HG02840 (cell line): ENCODE measurements around the gene PSG2.
"Not testable (repeated sequence)": the region's sequence is repeated elsewhere in the genome, so short reads cannot be mapped to it uniquely, and the experiment has no call there.

Experiments
- ATAC-seq: cut with Tn5 transposase; IDR thresholded peaks from one replicate; pipeline ENCODE4 v1.9.1; 2021; ENCODE audit warnings: mild to moderate bottlenecking, moderate library complexity, moderate number of reproducible peaks; ENCODE audit not compliant: unreplicated experiment, low FRiP score

PSG2 gene

DNA sequence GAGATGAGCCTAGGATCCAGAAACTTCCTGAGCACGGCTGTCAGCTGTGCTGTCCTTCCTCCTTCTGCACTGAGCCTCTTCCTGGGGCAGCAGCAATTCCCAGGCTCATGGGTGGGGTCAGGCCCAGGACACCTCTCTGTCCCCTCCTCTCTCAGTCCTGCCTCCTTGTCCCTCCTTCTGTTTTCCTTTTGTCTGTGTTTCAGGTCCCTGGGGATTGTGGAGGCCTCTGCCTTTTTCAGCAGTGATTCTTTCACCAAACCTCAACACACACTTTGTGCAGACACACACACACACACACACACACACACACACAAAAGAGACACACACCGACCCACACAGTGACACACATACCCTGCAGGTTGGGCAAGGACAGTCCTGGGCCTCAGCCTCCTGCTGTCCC, at the start of gene PSG2:
PSG2 (minus strand) TSS at position 101 of the 400 bp plus-strand sequence. CDS start 132 bp downstream, outside the sequence.
- ATAC-seq = not testable (repeated sequence)

DNA sequence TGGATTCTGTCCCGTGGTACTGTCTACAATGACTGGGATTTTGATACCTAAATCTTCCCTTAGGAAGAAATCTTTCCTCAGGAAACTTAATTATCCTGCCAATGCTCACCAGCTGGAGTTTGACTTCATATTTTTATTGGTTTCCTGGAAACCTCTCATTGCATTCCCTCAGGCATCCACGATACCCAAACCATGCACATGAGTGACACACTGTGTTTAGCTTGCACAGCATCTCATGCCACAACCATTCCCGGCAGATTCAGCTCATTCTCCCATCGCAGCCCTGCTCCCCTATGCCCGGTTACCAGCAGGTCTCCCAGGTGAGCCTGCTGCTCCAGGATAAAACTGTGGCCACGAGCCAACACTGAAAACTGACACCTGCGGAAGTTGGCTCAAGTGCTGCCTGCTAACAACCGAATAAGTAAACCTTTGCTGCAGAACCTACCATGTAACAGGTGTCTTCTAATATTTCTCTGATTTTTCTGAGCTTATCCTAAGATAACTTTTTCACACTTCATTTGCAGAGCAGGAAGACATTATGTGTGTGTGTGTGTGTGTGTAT, 48.9 kb upstream of the PSG2 start:
- ATAC-seq = not testable (repeated sequence)

DNA sequence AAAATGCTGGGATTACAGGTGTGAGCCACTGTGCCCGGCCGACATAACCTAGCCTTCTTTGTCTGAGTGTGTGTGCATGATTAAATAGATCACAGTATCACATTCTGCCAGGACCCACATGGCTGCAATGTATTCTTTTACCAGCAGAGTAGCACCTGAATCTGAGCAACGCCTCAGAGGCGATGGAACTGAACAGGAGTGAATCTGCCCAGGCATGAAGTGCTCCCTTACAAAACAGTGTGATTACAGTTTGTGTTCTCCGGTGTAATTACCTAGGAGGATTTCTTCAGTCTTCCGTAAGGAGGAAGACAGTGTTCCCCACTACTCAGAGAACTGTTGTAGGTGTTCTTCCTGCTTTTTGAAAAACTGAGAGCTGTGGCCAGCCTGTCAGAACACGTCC, 46.7 kb upstream of the PSG2 start:
- not testable (repeated sequence) for ATAC-seq

DNA sequence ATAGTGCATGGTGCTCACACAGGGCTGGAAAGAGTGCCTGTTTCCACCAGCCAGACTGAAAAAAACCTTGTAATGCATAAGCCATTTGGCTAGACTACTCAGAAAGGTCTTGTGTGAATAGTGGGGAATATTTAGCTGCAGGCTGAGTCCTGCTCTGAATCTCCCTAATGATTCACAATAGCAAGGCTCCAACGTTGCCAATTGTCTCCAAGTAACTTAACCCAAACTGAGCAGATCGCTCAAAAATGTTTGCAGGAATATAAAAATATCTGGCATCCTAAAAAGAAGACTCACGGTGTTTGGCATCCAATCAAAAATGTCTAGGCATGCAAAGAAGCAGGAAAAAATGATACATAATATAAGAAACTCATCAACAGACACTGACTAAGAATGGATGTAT, 44.8 kb upstream of the PSG2 start:
- not testable (repeated sequence) for ATAC-seq

DNA sequence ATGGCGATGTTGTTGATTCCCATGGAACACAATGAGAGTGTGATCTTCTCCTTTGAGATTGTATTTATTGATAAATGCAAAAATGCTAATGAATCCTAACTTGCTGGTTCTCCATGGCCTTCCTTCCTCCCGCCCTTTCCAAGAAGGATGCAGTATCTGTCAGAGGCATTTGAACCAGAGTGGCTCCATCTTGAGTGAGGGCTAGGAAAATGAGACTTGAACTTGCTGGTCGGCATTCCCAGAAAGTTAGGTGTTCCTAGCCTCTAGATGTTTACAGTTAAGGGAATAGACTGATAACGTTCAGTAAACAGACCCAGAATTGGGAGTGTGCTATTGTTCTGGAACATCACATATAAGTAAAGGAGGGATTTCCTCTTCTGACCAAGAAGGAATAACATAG, 44.2 kb upstream of the PSG2 start:
- ATAC-seq = no peak

DNA sequence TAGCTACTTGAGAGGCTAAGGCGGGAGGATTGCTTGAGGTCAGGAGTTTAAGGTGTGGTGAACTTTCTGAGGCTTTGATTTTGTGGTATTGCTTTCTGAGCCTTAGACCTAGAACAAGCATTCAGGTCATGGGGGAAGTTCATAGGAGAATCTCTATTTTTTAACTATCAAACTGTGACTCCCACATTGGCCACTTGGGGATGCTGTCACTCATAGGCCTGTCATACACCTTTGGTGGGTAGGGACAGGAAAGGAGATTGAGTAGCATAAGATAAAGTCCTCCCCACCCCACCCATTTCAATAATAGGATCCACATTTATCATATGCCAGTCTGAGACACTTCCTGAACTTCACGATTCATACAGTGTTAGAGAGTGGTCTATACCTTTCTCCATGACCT, 41.9 kb upstream of the PSG2 start:
- no peak for ATAC-seq

DNA sequence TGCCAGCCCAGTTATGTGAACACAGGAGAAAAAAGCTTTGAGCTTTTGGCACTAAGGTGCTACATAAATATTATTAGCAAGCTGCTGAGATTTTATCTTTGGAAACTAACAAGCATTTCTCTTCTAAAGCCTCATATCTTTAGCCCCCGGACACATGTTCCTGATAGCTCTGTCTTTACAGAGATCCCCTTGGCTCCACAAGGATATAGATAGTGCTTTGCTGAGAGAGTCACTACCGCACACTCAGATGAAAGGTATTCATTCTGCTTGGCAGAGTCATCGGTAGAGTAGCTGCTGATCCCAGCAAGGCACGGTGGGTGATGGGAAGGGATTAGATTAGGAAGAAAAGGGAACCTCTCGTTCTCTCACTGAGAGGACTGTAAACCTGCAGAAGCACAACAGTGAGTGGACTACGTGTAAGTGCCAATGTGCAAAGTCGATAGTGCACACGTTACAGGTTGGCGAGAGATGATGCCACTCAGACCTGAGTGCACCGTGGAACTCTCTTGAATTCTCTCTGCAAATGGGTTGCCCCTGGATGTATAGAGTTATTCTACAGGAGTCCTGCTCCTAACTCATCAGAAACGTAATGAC, 38.0 kb upstream of the PSG2 start:
- ATAC-seq = not testable (repeated sequence)

DNA sequence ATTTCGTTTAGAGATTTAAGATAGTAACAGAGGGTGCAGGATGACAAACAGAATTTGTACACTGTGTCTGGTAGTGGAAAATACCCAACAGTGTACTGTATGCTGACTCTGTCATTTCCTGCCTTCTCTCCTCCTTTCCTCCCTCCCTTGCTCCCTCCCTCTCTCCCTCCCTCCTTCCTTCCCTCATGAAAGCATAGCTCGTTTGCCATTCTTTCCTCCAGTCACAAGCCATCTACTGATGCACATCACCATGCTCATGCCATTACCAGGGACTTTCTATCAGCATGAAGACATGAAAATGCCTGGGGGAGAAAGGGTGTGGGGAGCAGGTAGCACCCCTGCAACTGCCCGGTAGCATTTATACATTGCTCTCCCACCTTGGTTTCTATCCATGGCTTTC, 37.0 kb upstream of the PSG2 start:
- not testable (repeated sequence) for ATAC-seq

DNA sequence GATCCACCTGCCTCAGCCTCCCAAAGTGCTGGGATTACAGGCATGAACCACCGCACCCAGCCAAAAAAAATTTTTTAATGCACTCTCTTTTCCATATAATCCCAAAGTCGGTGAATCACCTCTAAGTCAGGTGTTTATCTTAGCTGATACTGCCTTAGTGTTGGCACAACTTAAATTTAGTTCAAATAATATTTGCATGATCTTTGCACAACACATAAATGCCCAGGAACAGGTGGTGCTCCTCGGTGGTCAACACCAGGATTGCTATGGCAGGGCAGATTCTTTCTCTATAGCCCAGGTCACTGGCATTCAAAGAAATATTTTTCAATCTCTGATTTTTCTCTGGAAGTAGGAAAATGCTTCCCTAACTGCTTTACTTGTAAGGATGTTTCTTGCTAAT, 33.9 kb upstream of the PSG2 start:
- not testable (repeated sequence) for ATAC-seq

DNA sequence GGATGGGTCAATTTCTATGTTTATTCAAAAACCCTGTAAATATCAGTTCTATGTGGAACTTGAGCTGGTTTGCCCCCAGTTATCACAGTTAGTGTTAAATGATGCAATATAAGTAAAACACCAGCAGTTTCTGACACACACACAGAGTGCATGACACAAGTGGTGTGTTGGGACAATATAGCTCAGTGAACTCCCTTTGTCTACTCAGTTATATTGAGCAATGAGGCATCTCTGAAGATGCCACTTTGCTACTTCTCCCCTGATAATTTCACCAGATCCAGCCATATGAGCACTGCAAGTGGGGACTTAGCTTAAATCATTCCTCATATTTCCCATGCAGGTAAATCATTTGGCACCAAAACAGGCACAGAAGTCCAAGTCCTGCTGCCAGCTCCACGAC, 33.0 kb upstream of the PSG2 start:
- ATAC-seq = not testable (repeated sequence)

DNA sequence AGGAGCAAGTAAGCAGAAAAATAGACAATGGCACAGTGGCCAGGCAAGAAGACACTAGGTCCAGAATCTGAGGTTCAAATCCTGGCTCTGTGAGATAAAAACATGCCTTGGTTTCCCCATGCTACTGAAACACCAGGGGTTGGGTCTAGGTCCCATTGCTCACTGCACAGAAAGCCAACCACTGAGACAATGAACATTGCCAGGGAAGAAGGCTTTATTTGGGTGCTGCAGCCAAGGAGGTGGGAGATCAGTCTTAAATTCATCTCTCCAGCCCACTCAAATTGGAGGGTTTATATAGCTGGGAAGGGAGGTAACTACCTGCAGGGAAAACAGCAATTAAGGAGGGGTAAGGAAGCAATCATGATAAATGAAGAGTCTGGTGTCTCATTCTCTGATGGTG, 32.6 kb upstream of the PSG2 start:
- ATAC-seq = not testable (repeated sequence)

DNA sequence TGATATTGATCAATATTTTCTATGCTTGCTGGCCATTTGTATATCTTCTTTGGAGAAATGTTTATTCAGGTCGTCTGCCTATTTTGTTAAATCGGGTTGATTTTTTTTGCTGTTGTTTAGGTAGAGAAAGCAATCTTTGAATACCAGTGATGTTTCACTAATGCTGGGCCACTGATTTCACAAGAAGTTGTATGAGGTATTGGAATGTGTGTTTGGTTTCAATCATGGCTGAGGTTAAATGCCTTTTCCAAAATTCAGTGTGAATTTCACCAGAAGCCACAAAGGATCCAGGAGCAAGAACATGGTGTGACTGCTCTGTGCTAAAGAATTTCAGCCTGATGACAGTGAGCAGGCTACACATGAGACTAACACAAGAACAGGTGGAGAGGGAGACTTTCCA, 32.1 kb upstream of the PSG2 start:
- ATAC-seq = not testable (repeated sequence)

DNA sequence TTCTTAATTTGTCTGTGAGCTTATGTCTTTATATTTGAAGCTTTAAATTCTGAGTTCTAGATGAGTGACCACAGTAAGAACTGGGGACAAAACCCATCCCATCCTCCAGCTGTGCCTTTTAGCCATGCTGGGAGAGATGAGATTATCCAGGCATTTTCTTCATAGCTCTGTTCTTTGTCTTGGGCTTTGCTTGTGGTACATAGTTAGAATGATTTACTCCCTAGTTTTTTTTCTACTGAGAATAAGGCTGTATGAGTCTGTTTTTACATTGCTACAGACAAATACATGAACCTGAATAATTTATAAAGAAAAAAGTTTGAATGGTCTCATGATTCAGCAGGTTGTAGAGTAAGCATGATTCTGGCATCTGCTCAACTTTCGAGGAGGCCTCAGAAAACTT, 24.9 kb upstream of the PSG2 start:
- ATAC-seq = not testable (repeated sequence)

DNA sequence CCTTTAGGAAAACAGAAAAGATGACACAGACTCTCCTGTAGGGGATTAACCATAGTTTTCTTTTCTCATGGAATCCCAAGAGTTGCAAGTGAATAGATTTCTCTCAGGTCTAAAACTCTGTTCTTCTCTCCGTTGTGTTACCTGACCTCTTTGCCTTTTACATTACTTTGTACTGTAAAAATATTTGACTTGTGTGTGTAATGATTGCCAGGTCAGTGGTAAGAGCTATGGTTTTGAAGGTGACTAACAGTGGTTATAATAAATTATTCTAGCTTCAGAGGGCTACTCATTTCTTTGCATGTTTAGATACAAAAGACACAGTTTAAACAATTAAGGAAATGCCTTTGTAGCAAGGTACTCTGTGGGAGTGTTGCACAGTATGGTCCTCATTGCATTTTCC, 23.0 kb upstream of the PSG2 start:
- no peak for ATAC-seq

DNA sequence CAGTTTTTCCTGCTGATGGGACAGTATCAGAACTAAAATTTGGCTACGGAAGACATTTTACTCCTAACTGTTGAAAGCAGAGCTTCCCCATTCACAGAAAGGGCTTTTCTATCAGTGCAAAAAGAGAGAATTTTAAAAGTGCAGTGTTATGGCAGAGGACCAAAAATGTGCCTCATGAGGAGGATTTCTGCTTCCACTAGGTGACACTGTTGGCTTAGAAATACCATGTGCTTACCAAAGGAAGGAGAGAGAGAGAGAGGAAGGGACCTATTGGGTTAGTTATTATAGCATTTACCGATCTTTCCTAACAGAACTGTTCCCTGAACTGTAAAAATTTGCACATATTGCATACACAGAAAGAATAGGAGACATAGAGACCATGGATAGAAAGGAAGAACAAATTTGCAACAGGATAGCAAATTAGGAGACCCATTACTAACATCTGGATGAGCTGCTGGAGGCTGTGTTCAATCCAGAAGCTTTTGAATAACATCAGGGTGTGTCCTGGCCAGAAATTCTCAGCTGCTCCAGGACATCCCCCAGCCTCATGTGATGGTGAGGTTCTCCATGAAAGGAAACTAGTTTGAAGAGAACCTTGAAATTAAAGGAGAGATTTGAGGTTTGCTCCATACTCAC, 21.8 kb upstream of the PSG2 start:
- ATAC-seq = not testable (repeated sequence)

DNA sequence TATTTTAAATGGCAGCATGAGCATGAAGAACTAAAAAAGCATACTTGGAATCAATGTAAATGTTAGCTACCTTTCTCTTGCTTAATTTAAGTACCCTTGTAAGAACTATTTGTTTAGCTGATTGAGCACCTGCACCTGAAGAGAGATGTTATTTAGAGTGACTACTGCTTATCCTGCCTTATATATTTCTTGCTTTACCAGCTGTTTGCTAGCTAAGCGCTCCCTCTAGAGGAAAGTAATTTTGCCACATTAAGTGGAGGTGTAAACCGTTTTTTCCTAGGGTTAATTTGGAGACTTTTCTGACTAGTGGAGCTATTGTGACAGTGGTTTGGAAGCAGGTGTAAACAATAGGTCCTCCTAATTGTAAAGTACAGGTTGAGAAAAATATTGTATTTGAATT, 19.4 kb upstream of the PSG2 start:
- ATAC-seq = no peak

DNA sequence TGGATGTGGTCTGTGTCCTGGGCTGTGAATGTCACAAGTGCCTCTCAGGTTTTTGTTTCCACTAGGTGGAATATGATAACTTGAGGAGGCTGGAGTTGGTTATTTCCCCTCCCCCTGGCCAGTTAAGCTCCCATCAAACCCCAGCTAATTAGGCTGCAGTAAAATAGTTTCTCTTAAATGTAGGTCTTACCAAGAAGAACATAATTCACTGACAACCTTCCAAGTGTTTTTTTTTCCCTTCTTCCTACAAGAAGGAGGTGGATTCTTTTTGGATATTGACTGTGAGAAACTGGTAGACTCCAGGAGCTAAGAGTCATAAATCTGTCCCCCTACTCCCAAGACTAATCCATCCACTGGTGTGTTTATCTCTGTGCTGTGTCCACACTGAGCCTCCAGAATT, 15.9 kb upstream of the PSG2 start:
- ATAC-seq = not testable (repeated sequence)

DNA sequence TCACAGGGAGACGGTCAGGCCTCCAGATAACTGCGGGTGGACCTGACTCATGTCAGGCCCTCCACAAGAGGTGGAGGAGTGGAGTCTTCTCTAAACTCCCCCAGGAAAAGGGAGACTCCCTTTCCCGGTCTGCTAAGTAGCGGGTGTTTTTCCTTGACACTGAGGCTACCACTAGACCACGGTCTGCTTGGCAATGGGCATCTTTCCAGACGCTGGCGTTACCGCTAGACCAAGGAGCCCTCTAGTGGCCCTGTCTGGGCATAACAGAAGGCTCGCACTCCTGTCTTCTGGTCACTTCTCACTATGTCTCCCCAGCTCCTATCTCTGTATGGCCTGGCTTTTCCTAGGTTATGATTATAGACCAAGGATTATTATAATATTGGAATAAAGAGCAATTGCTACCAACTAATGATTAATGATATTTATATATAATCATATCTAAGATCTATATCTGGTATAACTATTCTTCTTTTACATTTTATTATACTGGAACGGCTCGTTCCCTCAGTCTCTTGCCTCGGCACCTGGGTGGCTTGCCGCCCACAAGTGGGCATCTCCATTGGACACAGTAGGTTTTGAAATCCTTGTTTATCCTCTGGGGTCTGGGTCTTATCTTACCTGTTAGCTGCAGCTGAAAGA, 5.3 kb upstream of the PSG2 start:
- ATAC-seq = not testable (repeated sequence)

DNA sequence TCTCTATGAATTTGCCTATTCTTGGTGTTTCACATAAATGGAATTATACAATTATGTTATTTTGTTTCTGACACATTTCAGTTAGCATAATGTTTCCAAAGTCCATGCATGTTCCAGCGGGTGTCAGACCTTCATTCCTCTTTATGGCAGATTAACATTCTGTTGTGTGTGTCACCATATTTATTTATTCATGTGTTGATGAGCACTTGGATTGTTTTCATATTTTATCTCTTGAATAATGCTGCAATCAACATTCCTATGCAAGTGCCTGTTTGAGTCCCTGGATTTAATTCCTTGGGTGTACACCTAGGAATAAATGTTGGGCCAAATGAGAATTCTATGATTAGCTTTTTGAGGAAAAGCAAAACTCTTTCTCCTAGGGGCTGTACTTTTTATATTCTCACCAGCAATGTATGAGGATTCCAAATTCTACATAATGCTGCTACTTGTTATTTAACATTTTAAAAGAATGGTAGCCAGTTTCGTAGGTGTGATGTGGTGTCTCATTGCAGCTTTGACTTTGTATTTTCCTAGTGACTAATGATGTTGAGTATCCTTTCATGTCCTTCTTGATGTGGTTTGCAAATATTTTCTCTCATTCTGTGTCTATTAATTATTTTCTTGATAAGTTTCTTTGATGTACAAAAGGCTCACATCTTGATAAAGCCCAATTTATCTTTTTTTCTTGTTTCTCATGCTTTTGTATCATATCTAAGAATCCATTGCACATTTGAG, 3.5 kb upstream of the PSG2 start:
- ATAC-seq = not testable (repeated sequence)

DNA sequence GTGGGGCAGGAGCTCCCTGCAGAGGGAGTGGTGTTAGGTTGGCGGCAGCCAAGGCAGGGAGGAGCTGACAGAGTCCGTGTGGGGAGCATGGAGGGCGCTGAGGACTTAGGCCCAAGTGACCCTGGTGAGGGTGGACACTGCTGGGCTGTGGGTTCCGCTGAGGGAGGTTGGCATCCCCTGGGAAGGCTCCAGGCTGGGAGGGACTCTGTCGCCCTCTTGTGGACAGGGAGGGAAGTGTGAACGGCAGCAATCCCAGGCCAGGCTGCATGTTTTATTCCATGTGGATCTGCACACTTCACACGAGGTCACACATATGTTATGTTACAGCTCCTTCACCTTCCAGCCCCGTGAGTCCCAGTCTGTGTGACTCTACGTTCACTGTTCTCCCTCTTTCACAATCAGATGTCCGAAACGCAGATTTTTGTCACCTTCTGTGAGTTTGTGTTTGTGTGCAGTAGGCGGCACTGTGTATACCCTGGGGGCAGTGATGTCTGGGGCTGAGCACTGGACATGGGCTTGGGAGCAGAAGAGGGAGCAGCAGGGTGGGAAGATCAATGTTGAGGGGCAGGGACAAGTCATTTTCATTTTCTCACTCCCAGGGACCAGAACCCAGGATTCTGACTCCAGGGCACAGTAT, 1.8 kb upstream of the PSG2 start:
- not testable (repeated sequence) for ATAC-seq
